HTR-8/SVneo (cell line): ENCODE measurements around the gene IFNA4.
"Not testable (repeated sequence)": the region's sequence is repeated elsewhere in the genome, so short reads cannot be mapped to it uniquely, and the experiment has no call there.

Experiments used
- DNase-seq: peaks from one replicate; pipeline ENCODE4 v3.0.0; 2011; ENCODE audit warnings: low spot score, mixed read lengths; ENCODE audit not compliant: insufficient read length
- FAIRE-seq: peaks from 2 replicates; lab custom pipeline; 2011; peaks lifted over from hg19 to GRCh38; lab: Jason Lieb, UNC

Gene IFNA4

DNA sequence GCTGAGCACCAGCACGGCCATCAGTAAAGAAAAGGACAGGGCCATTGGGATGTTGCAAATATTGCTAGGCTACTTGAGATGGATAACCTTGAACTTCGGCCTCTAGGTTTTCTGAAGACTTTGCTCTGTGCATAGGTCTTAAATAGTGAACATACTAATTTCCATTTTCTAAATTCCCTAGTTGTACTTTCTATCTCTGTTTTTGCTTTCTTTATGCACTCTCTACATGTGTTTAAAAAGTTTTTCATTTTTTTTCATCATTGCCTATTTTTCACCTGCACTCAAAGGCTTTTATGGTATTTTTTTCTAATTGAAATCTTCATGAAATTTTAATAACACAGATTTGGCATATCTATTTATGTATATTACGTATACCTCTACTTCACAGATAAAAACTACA lies at the start of gene IFNA4:
Gene IFNA4 (minus strand): TSS at position 101 of the 400 bp plus-strand sequence. CDS start 56 bp downstream, at position 45.
- not testable (repeated sequence) for FAIRE-seq, DNase-seq

DNA sequence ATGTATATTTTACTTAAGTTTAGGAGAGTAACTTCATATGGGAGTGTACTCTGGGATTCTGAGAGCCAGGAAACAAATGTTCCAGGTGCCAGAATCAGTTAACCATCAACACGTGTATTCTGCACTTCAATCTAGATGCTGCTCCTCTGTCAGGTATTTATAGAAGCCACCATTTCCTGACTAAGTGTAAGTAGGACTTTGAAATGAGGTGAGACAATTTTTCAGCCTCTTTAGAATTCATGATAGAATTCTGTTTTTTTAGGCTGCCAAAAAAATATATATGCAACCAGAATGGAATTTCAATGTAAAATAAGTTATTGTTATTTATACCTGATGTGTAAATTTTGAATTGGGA lies 49.0 kb upstream of the IFNA4 start:
- FAIRE-seq, DNase-seq: not testable (repeated sequence)

DNA sequence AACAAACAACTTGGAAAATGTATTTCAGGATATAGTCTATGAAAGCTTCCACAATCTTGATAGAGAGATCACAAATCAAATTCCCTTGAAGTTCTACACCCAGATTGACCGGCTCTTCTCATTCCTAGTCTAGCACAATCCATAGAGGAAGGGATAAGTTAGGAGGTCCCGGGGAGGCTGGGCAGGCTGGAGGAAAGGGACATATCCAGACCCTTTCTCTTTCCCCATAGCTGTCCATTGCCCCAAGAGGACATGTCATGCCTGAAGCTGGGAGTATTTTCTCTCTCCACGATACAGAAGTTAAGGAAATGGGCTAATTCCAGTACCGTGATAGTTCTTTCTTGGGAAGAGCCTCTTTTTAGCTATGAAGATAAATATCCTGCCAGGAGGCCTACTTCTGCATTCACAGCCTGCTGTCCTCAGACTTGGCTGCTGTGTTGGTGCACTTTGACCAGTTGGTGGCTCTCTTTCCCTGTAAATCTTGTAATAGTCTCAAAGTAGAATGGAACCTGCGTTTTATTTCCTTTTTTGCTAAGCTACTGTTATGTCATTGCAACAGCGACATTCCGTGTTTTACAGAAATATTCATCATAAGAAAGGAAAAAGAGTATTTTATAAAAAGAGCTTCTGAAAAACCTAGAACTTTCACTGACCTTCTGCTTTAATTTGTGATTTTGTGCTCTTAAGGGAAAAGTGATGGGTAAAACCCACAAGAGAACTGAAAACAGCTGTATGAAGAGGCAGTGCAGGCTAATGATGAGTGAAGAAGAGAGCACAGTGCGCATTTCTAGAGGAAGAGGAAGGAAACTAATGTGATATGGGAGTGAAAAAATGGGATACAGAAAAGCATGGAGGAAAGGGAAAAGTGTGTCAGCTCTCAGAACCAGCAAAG lies 48.3 kb upstream of the IFNA4 start:
- DNase-seq: peak; percentile 9
- FAIRE-seq: not testable (repeated sequence)

DNA sequence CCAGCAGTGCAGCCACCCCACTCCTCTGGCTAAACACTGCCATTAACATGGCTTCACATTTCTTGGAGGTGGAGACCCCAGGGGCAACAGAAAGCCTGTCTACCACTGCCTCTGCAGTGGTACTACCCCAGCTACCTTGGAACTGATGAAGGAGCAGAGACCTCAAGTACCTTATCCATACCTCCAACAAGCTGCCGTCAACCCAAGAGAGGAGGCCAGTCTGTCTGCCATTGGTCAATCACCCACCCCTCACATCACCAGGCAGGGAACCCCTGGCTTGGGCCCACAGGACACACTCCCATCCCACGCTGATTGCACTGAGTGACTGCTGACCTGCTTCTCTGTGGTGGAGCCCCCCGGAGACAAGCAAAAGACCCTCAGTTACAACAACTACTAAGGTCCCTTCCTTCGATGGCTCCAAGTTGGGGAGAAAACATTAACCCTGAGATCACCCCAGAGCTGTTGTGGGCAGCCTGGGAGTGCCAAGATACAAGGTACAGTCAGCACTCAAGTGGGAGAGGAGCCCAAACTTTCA lies 46.8 kb upstream of the IFNA4 start:
- no peak for FAIRE-seq
- DNase-seq: no peak

DNA sequence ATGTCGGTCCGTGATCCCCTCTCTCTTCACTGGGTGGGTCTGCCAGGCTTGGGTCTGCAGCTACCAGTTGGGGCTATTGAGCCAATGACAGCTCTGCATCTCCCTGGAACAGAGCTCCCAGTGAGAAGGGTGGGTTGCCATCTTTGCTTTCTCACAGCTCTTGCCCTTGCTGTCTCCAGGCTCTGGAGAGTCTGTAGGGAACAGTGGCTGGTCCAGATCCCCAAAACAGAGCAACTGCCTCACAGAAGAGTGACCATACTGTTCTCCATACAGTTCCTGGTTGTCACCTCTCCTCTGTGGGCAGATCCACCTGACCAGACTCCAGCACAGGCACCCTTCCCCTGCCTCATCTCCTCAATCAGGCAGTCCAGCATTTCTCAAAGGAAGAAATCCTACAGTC lies 45.9 kb upstream of the IFNA4 start:
- DNase-seq (no peak), FAIRE-seq (no peak)

DNA sequence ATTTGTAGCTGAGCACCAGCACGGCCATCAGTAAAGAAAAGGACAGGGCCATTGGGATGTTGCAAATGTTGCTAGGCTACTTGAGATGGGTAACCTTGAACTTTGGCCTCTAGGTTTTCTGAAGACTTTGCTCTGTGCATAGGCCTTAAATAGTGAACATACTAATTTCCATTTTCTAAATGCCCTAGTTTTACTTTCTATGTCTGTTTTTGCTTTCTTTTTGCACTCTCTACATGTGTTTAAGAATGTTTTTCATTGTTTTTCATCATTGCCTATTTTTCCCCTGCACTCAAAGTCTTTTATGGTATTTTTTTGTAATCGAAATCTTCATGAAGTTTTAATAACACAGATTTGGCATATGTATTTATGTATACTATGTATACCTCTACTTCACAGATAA lies 40.7 kb upstream of the IFNA4 start, which contains the start of gene IFNA17:
Gene IFNA17 (minus strand): TSS at position 101 of the 400 bp plus-strand sequence. CDS start 49 bp downstream, at position 52.
- no peak for DNase-seq
- no peak for FAIRE-seq

DNA sequence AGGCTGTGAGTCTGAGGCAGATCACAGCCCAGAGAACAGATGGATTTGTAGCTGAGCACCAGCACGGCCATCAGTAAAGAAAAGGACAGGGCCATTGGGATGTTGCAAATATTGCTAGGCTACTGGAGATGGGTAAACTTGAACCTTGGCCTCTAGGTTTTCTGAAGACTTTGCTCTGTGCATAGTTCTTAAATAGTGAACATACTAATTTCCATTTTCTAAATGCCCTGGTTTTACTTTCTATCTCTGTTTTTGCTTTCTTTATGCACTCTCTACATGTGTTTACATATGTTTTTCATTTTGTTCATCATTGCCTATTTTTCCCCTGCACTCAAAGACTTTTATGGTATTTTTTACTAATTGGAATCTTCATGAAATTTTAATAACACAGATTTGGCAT lies 29.8 kb upstream of the IFNA4 start, which contains the start of gene IFNA16:
Gene IFNA16 (minus strand): TSS at position 101 of the 400 bp plus-strand sequence. CDS start 6 bp downstream, at position 95.
- DNase-seq, FAIRE-seq: not testable (repeated sequence)

DNA sequence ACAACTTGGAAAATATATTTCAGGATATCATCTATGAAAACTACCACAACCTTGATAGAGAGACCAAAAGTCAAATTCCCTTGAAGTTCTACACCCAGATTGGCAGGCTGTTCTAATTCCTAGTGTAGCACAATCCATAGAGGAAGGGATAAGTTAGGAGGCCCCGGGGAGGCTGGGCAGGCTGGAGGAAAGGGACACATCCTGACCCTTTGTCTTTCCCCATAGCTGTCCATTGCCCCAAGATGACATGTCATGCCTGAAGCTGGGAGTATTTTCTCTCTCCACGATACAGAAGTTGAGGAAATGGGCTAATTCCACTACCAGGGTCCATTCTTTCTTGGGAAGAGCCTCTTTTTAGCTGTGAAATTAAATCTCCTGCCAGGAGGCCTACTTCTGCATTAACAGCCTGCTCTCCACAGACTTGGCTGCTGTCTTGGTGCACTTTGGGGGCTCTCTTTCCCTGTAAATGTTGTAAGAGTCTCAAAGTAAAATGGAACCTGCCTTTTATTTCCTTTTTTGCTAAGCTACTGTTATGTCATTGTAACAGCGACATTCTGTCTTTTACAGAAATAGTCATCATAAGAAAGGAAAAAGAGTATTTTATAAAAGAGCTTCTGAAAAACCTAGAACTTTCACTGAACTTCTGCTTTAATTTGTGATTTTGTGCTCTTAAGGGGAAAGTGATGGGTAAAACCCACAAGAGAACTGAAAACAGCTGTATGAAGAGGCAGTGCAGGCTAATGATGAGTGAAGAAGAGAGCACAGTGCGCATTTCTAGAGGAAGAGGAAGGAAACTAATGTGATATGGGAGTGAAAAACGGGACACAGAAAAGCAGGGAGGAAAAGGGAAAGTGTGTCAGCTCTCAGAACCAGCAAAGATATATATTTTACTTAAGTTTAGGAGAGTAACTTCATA lies 26.3 kb upstream of the IFNA4 start:
- not testable (repeated sequence) for DNase-seq, FAIRE-seq

DNA sequence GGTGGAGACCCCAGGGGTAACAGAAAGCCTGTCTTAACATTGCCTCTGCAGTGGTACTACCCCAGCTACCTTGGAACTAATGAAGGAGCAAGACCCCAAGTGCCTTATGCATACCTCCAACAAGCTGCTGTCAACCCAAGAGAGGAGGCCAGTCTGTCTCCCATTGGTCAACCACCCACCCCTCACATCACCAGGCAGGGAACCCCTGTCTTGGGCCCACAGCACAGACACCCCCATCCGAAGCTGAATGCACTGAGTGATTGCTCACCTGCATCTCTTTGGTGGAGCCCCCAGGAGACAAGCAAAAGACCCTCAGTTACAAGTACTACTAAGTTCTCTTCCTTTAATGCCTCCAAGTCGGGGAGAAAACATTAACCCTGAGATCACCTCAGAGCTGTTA lies 24.8 kb upstream of the IFNA4 start:
- DNase-seq, FAIRE-seq: not testable (repeated sequence)

DNA sequence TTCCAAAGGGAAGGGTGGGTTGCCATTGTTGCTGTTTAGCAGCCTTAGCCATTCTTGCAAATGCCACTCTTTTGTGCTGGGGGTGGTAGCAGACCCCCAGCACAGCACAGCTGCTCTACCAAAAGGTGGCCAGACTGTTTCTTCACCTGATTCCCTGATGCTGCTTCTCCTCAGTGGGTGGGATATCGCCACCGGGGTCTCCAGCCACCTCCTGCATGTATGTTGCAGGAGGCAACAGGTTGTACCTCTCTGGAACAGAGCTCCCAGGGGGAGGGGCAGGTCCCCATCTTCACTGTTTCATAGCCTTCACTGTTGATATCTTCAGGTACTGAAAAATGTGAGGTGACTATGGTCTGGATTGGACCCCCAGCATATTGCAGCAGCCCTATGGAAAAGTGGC lies 23.4 kb upstream of the IFNA4 start:
- DNase-seq, FAIRE-seq: not testable (repeated sequence)

DNA sequence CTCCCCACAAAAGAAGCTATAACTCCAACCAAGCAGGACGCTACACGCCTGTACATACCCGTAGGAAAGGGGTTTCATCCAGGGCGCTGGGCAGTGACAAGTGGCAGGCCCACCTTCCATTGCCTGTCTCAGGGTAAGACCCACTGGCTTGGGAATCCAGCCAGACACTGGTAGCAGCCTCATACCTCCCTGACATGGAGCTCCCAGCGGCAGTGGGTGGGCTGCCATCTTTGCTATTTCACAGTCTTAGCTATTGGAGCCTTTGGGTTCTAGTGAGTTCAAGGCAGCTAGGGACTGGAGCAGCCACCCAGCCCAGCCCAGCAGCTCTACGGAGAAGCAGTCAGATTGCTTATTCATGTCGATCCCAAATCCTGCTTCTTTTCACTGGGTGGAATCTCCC lies 22.9 kb upstream of the IFNA4 start:
- DNase-seq (no peak), FAIRE-seq (no peak)

DNA sequence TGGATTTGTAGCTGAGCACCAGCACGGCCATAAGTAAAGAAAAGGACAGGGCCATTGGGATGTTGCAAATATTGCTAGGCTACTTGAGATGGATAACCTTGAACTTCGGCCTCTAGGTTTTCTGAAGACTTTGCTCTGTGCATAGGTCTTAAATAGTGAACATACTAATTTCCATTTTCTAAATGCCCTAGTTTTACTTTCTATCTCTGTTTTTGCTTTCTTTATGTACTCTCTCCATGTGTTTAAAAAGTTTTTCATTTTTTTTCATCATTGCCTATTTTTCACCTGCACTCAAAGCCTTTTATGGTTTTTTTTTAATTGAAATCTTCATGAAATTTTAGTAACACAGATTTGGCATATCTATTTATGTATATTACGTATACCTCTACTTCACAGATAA lies 19.7 kb upstream of the IFNA4 start, which contains the start of gene IFNA10:
Gene IFNA10 (minus strand): TSS at position 101 of the 400 bp plus-strand sequence. CDS start 46 bp downstream, at position 55.
- FAIRE-seq, DNase-seq: not testable (repeated sequence)

DNA sequence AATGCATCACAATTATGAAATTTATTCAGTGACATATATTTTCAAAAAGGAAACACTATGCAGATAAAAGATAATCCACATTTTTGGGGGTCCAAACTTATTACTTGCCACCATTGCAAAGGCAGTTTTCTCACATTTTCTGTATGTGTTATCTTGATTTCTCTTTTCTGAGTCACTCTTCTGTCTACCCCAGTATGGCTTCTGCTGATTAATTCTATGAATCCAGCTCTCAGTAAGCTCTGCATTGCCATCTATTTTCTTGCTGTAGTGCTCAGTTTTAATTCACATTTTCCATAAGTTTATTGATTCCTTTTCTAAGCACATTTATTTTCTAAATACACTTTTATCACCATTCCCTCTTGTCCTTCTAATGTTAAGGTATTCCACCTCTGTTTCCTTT lies 17.8 kb upstream of the IFNA4 start:
- DNase-seq (no peak), FAIRE-seq (no peak)

DNA sequence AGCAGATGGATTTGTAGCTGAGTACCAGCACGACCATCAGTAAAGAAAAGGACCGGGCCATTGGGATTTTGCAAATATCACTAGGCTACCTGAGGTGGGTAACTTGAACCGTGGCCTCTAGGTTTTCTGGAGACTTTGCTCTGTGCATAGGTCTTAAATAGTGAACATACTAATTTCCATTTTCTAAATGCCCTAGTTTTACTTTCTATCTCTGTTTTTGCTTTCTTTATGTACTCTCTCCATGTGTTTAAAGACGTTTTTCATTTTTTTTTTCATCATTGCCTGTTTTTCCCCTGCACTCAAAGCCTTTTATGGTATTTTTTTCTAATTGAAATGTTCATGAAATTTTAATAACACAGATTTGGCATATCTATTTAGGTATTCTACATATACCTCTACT lies 14.7 kb upstream of the IFNA4 start, which contains the start of gene IFNA7:
Gene IFNA7 (minus strand): TSS at position 101 of the 400 bp plus-strand sequence. CDS start 40 bp downstream, at position 61.
- not testable (repeated sequence) for FAIRE-seq, DNase-seq

DNA sequence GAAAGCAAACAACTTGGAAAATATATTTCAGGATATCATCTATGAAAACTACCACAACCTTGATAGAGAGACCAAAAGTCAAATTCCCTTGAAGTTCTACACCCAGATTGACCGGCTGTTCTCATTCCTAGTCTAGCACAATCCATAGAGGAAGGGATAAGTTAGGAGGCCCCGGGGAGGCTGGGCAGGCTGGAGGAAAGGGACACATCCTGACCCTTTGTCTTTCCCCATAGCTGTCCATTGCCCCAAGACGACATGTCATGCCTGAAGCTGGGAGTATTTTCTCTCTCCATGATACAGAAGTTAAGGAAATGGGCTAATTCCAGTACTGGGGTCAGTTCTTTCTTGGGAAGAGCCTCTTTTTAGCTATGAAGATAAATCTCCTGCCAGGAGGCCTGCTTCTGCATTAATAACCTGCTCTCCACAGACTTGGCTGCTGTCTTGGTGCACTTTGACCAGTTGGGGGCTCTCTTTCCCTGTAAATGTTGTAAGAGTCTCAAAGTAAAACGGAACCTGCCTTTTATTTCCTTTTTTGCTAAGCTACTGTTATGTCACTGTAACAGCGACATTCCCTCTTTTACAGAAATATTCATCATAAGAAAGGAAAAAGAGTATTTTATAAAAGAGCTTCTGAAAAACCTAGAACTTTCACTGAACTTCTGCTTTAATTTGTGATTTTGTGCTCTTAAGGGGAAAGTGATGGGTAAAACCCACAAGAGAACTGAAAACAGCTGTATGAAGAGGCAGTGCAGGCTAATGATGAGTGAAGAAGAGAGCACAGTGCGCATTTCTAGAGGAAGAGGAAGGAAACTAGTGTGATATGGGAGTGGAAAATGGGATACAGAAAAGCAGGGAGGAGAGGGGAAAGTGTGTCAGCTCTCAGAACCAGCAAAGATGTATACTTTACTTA lies 7.7 kb upstream of the IFNA4 start:
- not testable (repeated sequence) for FAIRE-seq, DNase-seq

DNA sequence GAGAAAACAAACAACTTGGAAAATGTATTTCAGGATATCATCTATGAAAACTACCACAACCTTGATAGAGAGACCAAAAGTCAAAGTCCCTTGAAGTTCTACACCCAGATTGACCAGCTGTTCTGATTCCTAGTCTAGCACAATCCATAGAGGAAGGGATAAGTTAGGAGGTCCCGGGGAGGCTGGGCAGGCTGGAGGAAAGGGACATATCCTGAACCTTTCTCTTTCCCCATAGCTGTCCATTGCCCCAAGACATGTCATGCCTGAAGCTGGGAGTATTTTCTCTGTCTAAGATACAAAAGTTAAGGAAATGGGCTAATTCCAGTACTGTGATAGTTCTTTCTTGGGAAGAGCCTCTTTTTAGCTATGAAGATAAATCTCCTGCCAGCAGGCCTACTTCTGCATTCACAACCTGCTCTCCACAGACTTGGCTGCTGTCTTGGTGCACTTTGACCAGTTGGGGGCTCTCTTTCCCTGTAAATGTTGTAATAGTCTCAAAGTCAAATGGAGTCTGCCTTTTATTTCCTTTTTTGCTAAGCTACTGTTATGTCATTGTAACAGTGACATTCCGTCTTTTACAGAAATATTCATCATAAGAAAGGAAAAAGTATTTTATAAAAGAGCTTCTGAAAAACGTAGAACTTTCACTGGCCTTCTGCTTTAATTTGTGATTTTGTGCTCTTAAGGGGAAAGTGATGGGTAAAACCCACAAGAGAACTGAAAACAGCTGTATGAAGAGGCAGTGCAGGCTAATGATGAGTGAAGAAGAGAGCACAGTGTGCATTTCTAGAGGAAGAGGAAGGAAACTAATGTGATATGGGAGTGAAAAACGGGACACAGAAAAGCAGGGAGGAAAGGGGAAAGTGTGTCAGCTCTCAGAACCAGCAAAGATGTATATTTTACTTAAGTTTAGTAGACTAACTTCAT lies 4.3 kb downstream of the IFNA4 start:
- not testable (repeated sequence) for FAIRE-seq, DNase-seq

DNA sequence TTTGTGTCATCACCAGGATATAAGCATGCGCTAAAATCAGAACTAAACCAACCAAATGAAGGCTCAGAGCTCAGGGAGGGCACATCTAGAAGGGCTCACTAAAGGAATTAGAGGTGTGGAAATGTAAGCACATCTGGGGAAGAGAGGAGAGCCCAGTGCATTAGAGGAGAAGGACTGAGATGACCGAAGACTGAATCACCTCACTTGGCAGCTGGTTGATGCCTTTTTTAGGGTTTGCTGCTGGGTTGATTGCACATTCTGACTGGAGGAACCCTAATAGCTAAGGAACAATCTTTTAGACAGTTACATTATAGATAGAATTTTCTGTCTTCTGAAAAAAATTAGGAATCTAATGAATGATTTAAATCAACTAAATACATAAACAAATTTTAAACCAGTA lies 12.7 kb downstream of the IFNA4 start:
- DNase-seq (no peak), FAIRE-seq (no peak)

DNA sequence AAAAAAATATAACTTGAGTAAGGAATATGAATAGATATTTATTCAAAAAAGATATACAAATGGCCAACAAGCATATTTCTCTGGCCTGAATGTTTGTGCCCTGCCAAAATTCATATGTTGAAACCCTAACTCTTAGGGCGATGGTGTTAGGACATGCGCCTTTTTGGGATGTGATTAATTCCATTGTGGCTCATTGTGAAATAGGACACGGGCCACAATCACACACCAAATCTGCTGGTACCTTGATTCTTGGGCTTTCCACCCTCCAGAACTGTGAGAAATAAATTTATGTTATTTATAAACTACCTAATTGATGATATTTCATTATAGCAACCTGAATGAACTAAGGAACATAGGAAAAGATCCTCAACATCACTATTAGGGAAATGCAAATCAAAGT lies 15.2 kb downstream of the IFNA4 start:
- no peak for FAIRE-seq
- no peak for DNase-seq
